GM21360 (cell line): Measurements from ENCODE around the gene MGST2.

Experiments
- ATAC-seq: cut with Tn5 transposase; IDR thresholded peaks from one replicate; pipeline ENCODE4 v1.9.1; 2021; ENCODE audit warnings: mild to moderate bottlenecking, moderate library complexity; ENCODE audit not compliant: unreplicated experiment

MGST2 gene

DNA sequence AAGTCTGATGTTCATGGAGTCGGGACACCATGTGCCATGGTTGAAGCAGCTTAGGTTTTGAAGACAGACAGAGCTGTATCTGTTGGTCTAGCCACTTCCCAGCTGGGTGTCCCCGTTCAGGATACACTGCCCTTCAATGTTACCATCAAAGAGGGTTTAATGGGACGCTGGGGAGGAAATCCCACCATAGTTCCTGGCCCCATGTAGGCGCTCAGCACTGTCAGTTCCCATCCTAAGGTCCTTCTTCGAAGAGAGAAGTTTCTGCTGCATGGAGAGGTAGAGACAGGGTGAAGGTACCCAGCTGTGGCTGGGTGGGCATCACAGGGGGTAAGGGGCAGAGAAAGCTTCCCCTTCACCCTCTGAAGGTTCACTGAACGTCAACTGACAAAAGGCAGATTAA, 3.7 kb downstream of the MGST2 start:
- ATAC-seq = no peak

- no peak for ATAC-seq
These were observed 4.3 kb downstream of the MGST2 start for GRCh38 chr4:139669890-139670289.

GRCh38 chr4:139670775-139671174, 5.2 kb downstream of the MGST2 start:
- no peak for ATAC-seq

GRCh38 chr4:139672215-139672614, 6.6 kb downstream of the MGST2 start:
- no peak for ATAC-seq

DNA sequence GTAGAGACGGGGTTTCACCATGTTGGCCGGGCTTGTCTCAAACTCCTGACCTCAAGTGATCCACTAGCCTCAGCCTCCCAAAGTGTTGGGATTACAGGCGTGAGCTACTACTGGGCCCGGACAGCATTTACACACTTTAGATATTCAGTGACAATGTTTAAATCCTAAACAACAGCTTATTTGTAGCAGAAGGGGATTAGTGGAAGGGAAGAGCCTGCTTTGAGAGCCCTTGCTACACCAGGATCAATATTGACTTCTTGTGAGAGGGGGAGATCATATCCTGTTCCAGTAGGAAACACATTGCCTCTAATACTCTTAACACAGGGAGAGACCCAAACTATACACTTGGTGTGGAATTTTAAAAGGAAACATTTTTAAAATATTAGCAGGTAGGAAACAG, 7.1 kb downstream of the MGST2 start:
- no peak for ATAC-seq

- no peak for ATAC-seq
These were observed 9.4 kb downstream of the MGST2 start for GRCh38 chr4:139674875-139675550.

GRCh38 chr4:139675651-139676050, 10.0 kb downstream of the MGST2 start:
- no peak for ATAC-seq

DNA sequence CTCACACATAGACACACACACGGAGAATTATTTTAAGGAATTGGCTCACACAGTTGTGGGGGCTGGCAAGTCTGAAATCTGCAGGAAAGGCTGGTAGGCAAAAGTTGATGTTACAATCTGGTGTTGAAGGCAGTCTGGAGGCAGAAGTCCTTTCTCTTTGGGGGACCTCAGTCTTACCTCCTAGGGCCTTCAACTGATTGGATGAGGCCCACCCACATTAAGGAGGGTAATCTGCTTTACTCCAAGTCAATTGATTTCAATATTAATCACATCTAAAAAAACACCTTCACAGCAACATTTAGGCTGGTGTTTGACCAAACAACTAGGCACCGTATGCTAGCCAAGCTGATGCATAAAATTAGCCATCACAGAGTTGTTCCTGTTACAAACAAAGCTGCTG, 10.7 kb downstream of the MGST2 start:
- no peak for ATAC-seq

DNA sequence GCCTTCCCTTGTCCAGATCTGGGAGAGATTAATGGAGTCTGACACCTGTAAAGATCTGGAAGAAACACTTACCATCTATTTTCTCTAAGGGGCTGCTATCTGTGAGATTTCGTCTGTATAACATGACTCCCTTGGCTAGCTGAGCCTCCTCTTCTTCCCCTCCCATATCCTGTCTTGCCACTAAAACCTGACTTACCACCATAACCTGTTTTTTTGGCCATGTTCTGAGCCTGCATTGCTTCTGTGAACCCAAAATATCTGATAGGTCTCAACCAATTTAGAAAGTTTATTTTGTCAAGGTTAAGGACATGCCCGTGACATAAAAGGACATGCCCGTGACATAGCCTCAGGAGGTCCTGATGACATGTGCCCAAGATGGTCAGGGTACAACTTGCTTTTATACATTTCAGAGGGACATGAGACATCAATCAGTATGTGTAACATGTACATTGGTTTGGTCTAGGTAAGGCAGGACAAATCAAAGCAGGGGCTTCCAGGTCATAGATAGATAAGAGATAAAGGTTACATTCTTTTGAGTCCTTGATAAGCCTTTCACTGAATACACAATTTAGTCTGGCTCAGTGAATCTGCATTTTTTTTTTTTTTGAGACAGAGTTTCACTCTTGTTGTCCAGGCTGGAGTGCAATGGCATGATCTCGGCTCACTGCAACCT, 11.4 kb downstream of the MGST2 start:
- ATAC-seq = no peak

DNA sequence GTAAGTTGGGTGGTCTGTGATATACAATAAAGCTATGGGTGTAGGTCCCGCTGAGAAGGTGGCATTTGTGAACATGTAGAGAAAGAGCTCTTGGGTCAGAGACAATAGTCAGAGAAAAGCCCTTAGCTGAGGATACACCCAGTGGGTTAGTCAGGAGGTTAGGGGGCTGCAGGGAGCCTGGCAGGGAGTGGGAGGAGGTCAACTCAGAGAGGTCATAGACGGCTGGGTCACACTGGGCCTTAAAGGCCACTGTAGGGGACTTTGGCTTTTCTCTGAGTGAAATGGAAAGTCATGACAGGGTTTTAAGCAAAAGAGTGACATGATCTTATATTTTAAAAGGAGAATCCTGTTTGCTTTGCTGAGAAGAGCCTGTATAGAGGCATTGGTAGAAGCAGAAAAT, 16.7 kb downstream of the MGST2 start:
- no peak for ATAC-seq

GRCh38 chr4:139682741-139683151, 17.1 kb downstream of the MGST2 start:
- ATAC-seq = no peak

- ATAC-seq = no peak
These were observed 18.7 kb downstream of the MGST2 start for GRCh38 chr4:139684351-139684750.

- no peak for ATAC-seq
These were observed 19.6 kb downstream of the MGST2 start for GRCh38 chr4:139685180-139685579.

DNA sequence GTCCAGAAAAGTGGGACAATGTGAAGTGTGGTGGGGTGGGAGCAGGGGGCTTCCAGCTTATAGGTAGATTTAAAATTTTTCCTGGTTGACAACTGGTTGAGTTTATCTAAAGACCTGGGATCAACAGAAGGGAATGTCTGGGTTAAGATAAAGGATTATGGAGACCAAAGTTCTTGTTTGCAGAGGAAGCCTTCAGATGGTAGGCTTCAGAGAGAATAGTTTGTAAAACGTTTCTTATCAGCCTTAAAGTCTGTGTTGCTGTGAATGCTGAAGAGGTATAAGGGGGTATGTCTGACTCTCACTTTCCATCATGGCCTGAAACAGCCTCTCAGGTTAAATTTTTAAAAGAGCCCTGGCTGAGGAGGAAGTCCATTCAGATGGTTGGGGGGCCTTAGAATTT, 20.5 kb downstream of the MGST2 start:
- ATAC-seq = no peak

GRCh38 chr4:139686988-139687387, 21.4 kb downstream of the MGST2 start:
- no peak for ATAC-seq

DNA sequence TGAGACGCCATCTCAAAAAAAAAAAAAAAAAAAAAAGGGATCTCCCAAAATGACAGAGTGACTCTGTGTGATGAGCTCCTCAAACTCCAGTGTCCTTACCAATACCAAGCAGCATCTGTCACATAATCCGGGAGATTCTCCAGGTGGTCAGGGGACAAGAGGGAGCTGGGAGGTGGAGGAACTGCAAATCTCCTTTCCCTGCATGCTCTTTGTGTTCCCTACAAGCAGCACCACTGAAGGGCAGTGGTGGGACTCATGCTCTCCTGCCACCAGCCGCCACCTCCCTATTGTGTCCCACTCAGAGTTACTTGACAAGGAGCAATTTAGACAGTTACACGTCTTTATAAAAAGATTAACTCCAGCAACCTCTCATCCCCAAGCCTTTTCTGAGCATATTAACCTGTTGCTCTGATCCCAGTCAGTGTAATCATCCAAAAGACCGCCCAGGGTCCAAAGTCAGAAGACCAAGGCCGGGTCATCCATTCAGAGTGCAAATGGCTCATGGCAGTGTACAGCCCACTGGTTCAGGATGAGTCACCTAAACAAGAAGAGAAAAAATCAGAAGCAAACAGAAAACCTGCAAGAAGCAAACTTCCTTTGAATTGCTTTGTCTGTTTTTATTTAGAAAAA, 23.6 kb downstream of the MGST2 start:
- ATAC-seq = no peak

- ATAC-seq = no peak
These were observed 24.8 kb downstream of the MGST2 start for GRCh38 chr4:139690419-139690818.

GRCh38 chr4:139692309-139693012, 26.8 kb downstream of the MGST2 start:
- ATAC-seq = no peak

- ATAC-seq = no peak
These were observed 29.0 kb downstream of the MGST2 start for GRCh38 chr4:139694522-139695107.

- no peak for ATAC-seq
These were observed 30.9 kb downstream of the MGST2 start for GRCh38 chr4:139696491-139696890.
